Astrocyte of the cerebellum (primary cell): ENCODE data around the gene USP48.

Experiments
- DNase-seq: peaks from one replicate; pipeline ENCODE4 v3.0.0-alpha.2; 2011; ENCODE audit warnings: low read depth
- H3K4me3 ChIP-seq: 2 replicates; pipeline ENCODE4 v1.5.1; 2011; ENCODE audit warnings: mild to moderate bottlenecking, low read depth, low read length, moderate library complexity
- CTCF ChIP-seq: IDR thresholded peaks from 2 replicates; pipeline ENCODE4 v1.5.1; 2012; ENCODE audit warnings: low read length, low read depth, moderate library complexity, mild to moderate bottlenecking; ENCODE audit errors: missing control alignments
- in situ Hi-C: cut with HindIII; loops from 2 replicates; pipeline ENCODE4 v1.10.0; 2017; ENCODE audit warnings: low sequenced_read_pairs

Gene USP48

GRCh38 chr1:21763236-21763635 is 19.7 kb downstream of the USP48 start:
- no peak for DNase-seq
- in situ Hi-C loops, result no loop called here
- H3K4me3 ChIP-seq, result no peak overlapping the region
- TF ChIP-seq CTCF, result no peak

GRCh38 chr1:21762022-21762404 is 20.9 kb downstream of the USP48 start:
- no peak overlapping the region for H3K4me3 ChIP-seq
- DNase-seq, result no peak
- TF ChIP-seq CTCF, result no peak
- in situ Hi-C loops, result no loop called here

DNA sequence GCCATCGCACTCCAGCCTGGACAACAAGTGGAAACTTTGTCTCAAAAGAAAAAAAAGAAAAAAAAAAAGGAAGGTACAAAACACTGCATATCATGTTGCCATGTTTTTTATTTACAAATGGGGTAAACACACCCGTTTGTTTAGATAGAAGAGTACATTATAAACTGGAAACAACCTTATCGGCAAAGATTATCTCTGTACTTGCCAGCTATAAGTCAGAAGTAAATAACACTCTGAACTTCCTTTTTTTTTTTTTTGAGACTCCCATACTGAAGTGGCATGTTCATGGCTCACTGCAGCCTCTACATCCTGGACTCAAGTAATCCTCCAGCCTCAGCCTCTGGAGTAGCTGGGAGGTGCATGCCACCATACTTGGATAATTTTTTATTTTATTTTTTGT is 21.9 kb downstream of the USP48 start:
- DNase-seq, result no peak
- TF ChIP-seq CTCF, result no peak
- H3K4me3 ChIP-seq, result no peak overlapping the region
- in situ Hi-C loops, result no loop called here

DNA sequence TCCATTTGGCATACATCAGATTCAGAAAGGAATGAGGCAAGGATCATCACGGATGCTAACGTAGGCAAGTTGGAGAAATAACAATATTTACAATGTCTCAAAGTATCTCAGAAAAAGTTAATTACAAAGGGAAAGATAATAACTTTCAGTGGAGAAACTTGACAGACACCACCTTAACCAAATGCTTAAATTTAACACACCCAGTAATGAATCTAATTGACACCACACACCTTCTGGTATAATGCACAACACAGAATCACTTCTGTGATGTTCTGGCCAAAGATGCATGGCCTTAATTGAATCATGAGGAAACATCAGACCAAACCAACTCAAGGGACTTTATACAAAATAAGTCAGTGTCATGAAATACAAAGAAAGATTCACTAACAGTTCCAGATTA is 23.1 kb downstream of the USP48 start:
- TF ChIP-seq CTCF, result no peak
- DNase-seq, result no peak
- in situ Hi-C loops, result no loop called here
- no peak overlapping the region for H3K4me3 ChIP-seq

GRCh38 chr1:21759182-21759581 is 23.8 kb downstream of the USP48 start:
- DNase-seq, result no peak
- in situ Hi-C loops, result no loop called here
- TF ChIP-seq CTCF, result no peak
- no peak overlapping the region for H3K4me3 ChIP-seq

GRCh38 chr1:21758614-21759013 is 24.3 kb downstream of the USP48 start:
- no peak overlapping the region for H3K4me3 ChIP-seq
- no peak for DNase-seq
- no peak for TF ChIP-seq CTCF
- in situ Hi-C loops, result no loop called here
